HepG2 (cell line): ENCODE results near the gene FLOT2. TPM values are rescaled to one million over a fixed set of nuclear protein-coding genes. Genes with fewer than 3 reads are reported as not detected.
A peak's percentile ranks its signal among the peaks of the same experiment; 100 is the strongest.
"Not testable (repeated sequence)": the region's sequence is repeated elsewhere in the genome, so short reads cannot be mapped to it uniquely, and the experiment has no call there.

Experiments
- ATAC-seq: fragments of 200-7000 bp; cut with Tn5 transposase; 3 replicates; pipeline ENCODE4 v1.9.1; 2020; ENCODE audit warnings: mild to moderate bottlenecking, moderate library complexity
- BruUV-seq: library from RNA; stranded (reverse); fragments of 400-500 nt; replicated peaks from 2 replicates; lab custom pipeline; 2021; lab: Mats Ljungman, UMichigan
- CTCF ChIA-PET: fragments of 300-600 bp; formaldehyde crosslinking; extraction: SDS; loops from one replicate; lab custom pipeline; 2021; ENCODE audit warnings: low total read pairs, inconsistent platforms, low intra/inter-chr PET ratio; lab: Yijun Ruan, JAX
- POLR2A ChIA-PET: fragments of 350-600 bp; sonication (Branson Sonifier 250); formaldehyde crosslinking; loops from one replicate; lab custom pipeline; 2020; ENCODE audit warnings: antibody characterized with exemption, inconsistent platforms; lab: Yijun Ruan, JAX
- DNase-seq: peaks from one replicate; pipeline ENCODE4 v3.0.0-alpha.2; 2015; ENCODE audit warnings: low spot score
- FAIRE-seq: peaks from 3 replicates; lab custom pipeline; 2011; peaks lifted over from hg19 to GRCh38; lab: Jason Lieb, UNC
- H2AFZ ChIP-seq: one replicate; pipeline ENCODE4 v1.6.1; 2011; ENCODE audit warnings: low read length, inconsistent platforms
- H3K27ac ChIP-seq: fragments of 300-600 bp; 3 replicates; pipeline ENCODE4 v1.8.0; 2011; ENCODE audit warnings: mixed run types, mild to moderate bottlenecking, mixed read lengths, low read length, inconsistent platforms; ENCODE audit not compliant: insufficient read depth; ENCODE audit errors: extremely low read length
- H3K27me3 ChIP-seq, 2 experiments: fragments of 200-600 bp in 1 of 2; 2 replicates in 1 of 2; 3 replicates in 1 of 2; pipeline versions ENCODE4 v1.6.0 to v1.8.0; 2011; ENCODE audit warnings: low read length in 2 of 2, mild to moderate bottlenecking in 2 of 2, moderate library complexity in 2 of 2, inconsistent platforms in 1 of 2; ENCODE audit not compliant: insufficient read depth in 2 of 2, control insufficient read depth in 1 of 2
- H3K36me3 ChIP-seq, 2 experiments: fragments of 200-600 bp in 1 of 2; replicated peaks in 1 of 2; 2 replicates in 1 of 2; 3 replicates in 1 of 2; pipeline versions ENCODE4 v1.5.1 to v1.8.0; 2011; ENCODE audit warnings: low read length in 2 of 2, inconsistent platforms in 1 of 2; ENCODE audit not compliant: insufficient read depth in 2 of 2, control insufficient read depth in 1 of 2
- H3K4me1 ChIP-seq: 2 replicates; pipeline ENCODE4 v1.5.1; 2012; ENCODE audit warnings: low read length, inconsistent platforms; ENCODE audit not compliant: insufficient read depth
- H3K4me2 ChIP-seq: 2 replicates; pipeline ENCODE4 v1.6.0; 2011; ENCODE audit warnings: low read depth, low read length, inconsistent platforms
- H3K4me3 ChIP-seq, 3 experiments: fragments of 200-600 bp in 1 of 3; sonication (generic), shearing (Covaris generic) in 1 of 3; replicated peaks in 1 of 3; 2 replicates each; pipeline ENCODE4 v1.5.1; 2011 to 2016; ENCODE audit warnings: low read length in 3 of 3, inconsistent platforms in 2 of 3, low read depth in 2 of 3, mild to moderate bottlenecking in 2 of 3, control low read depth in 1 of 3, mixed read lengths in 1 of 3; ENCODE audit not compliant: insufficient read depth in 1 of 3
- H3K79me2 ChIP-seq: one replicate; pipeline ENCODE4 v1.6.1; 2011; ENCODE audit warnings: low read length, inconsistent platforms; ENCODE audit not compliant: insufficient read depth
- H3K9ac ChIP-seq: 2 replicates; pipeline ENCODE4 v1.6.0; 2011; ENCODE audit warnings: mild to moderate bottlenecking, low read depth, low read length, inconsistent platforms; ENCODE audit not compliant: insufficient read depth
- H3K9me3 ChIP-seq: 2 replicates; pipeline ENCODE4 v1.5.1; 2012; ENCODE audit warnings: mild to moderate bottlenecking, low read length
- H4K20me1 ChIP-seq: 2 replicates; pipeline ENCODE4 v1.6.0; 2011; ENCODE audit warnings: inconsistent platforms, mild to moderate bottlenecking, low read length, moderate library complexity; ENCODE audit not compliant: insufficient read depth
- CEBPG ChIP-seq: IDR thresholded peaks from 2 replicates; pipeline ENCODE4 v1.6.1; 2016
- PCBP1 ChIP-seq: fragments of 200-400 bp; formaldehyde crosslinking; IDR thresholded peaks from 2 replicates; pipeline ENCODE4 v1.6.1; 2017; ENCODE audit warnings: mild to moderate bottlenecking, low read depth, low read length, borderline replicate concordance
- ZNF256 ChIP-seq: sonication (generic); formaldehyde crosslinking; conservative IDR thresholded peaks from 2 replicates; pipeline ENCODE4 v1.4.0; 2020; ENCODE audit warnings: missing genetic modification reagents
- ZNF773 ChIP-seq: sonication (generic); formaldehyde crosslinking; IDR thresholded peaks from 2 replicates; pipeline ENCODE4 v1.4.0; 2020; ENCODE audit warnings: missing genetic modification reagents, borderline replicate concordance
- ZNF879 ChIP-seq: sonication (generic); formaldehyde crosslinking; IDR thresholded peaks from 2 replicates; pipeline ENCODE4 v1.8.1; 2023; ENCODE audit warnings: missing genetic modification reagents
- WGBS: methylation state at CpG from one replicate; pipeline ENCODE4 v1.1.6; 2017; ENCODE audit warnings: low lambda C conversion rate; 5-methylcytosine and 5-hydroxymethylcytosine counted together
- in situ Hi-C: cut with HindIII; loops from 2 replicates; pipeline ENCODE4 v1.10.0; 2017; ENCODE audit warnings: low pct_unique_long_range_greater_than_20kb; ENCODE audit not compliant: extremely low pct_ligation_motif_present
- intact Hi-C: fragments of 100-400 bp; cut with micrococcal nuclease; formaldehyde crosslinking; loops from one replicate; pipeline ENCODE4 v1.10.0; 2022; ENCODE audit not compliant: unreplicated experiment
- polyA plus RNA-seq, 8 experiments: library from polyadenylated mRNA; depleted of rRNA in 3 of 8; stranded (reverse) in 7 of 8; unstranded in 1 of 8; fragments of >200 nt; fragmentation: Illumina TruSeq in 4 of 8; extraction: Trizol in 4 of 8; gene quantifications; 2 replicates each; pipeline versions ENCODE4 v1.2.1 to v1.2.3, GENCODE V29; 2011 to 2016; ENCODE audit warnings: low read depth in 4 of 8, missing spikeins in 1 of 8, mixed read lengths in 1 of 8; ENCODE audit not compliant: insufficient read depth in 1 of 8
- total RNA-seq, 5 experiments: library from RNA; depleted of rRNA; stranded (reverse); fragments of >200 nt; fragmentation: Illumina TruSeq; extraction: Trizol; gene quantifications; 2 replicates each; pipeline ENCODE4 v1.2.3, GENCODE V29; 2016; ENCODE audit warnings: low read depth in 1 of 5

The FLOT2 gene
- total and polyA plus RNA-seq, 2 of the 13 experiments (the other 11 are each of a cell fraction or from before 2014, with no cell fraction given): 54.3 to 54.5 TPM

DNA sequence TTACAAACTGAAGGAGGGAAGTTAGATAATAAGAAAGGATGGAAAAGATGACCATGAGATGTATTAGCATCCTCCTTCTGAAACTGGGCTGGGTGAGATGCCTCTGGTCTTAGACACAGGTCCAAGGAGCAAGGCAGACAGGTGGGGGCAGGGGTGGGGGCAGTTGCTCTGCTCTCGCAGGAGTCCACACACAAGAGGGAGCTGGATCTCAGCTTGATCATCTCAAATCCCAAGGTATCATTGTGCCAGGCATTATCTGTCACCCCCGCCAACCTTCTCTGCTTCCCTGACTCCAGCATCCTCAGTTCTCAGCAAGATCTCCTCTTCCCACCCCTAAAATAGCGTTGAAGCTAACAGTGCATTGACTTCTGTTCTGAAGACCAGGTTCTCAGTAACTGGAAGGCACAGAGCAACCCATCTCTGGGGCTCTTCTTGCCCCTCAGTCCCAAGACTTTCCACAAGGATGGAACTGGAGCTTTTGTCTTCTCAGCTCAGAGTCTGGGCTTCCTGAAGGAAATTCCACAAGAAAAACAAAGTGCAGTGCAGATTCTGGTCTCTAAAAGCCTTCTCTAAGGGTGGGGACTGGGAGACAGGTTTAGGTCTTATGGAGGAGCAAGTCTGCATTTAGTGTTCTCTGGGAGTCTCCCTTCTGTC lies 1.6 kb downstream of the FLOT2 start:
- CTCF ChIA-PET: no interaction called here
- Histone ChIP-seq H3K36me3 (peaks cover 0 to 5% of the 10 kb centered on the region in 2 experiments; a peak in 2 of 5 replicates), H3K9ac (peak overlapping the region; percentile 83), H3K27ac (no peak overlapping the region), H3K79me2 (peaks cover 22% of the 10 kb centered on the region), H3K4me1 (peaks cover 41% of the 10 kb centered on the region), H3K9me3 (no peaks in the 10 kb centered on the region), H4K20me1 (no peaks in the 10 kb centered on the region; the same call in none of the 2 replicates), H2AFZ (no peak overlapping the region), H3K27me3 (no peaks in the 10 kb centered on the region), H3K4me3 (peak overlapping the region; percentile 76 to 93 (median 89); a peak in 5 of 6 replicates), H3K4me2 (peak overlapping the region; percentile 90)
- intact Hi-C loops (loop anchor here (5.0 kb wide), 1 partner anchor 134 kb away; no protein-coding TSS in a partner anchor), in situ Hi-C loops (loop anchor here (25.0 kb wide), 1 partner anchor 259 kb away; the partner anchor contains the start of gene BLTP2)
- TF ChIP-seq ZNF879 (CRISPR knock-in tag): 0 out of 2 replicates have a peak, but pooled peaks have one; percentile 3
- no peak for TF ChIP-seq ZNF773 (CRISPR knock-in tag)
- no peak for TF ChIP-seq PCBP1
- POLR2A ChIA-PET: interaction anchor here (1.2 to 3.5 kb wide), 6 partner anchors 13 to 169 kb away, joined by 4 to 16 read pairs (median 5); partner anchors contain the start of genes NEK8 and PHF12
- WGBS: 40% methylated on average over 3 of the region's 3 CpGs
- FAIRE-seq (peak; percentile 34), DNase-seq (no peak), ATAC-seq (no peak)
- BruUV-seq: no TSS peak

DNA sequence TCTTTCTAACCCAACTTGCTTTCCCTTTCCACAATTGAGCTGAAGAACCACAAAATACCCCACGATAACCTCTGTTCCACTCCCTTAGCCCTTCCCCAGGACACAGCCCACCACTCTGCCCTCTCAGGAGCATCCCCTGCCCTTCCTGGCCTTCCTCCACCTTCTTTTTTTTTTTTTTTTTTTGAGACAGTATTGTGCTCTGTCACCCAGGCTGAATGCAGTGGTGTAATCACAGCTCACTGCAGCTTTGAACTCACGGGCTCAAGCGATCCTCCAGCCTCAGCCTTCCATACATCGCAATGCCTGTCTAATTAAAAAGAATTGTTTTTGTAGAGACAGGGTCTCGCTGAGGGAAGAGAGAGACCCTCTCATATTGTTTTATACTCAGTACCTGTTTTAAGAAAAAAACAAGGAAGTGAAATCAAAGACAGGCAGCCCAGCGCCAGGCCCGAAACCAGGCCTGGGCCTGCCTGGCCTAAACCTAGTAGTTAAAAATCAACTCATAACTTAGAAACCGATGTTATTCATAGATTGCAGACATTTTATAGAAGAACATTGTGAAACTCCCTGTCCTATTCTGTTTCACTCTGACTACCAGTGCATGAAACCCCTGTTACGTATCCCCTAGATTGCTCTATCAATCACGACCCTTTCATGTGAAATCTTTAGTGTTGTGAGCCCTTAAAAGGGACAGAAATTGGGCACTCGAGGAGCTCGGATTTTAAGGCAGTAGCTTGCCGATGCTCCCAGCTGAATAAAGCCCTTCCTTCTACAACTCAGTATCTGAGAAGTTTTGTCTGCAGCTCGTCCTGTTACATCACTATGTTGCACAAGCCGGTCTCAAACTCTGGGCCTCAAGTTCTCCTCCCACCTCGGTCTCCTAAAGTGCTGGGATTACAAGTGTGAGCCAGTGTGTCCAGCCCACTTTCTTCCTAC lies 4.0 kb downstream of the FLOT2 start:
- in situ Hi-C loops: loop anchor here (25.0 kb wide), 1 partner anchor 256 kb away; the partner anchor contains the start of gene BLTP2
- POLR2A ChIA-PET: interaction anchor here (0.8 to 1.9 kb wide), 4 partner anchors 14 to 167 kb away, joined by 3 to 6 read pairs (median 4); partner anchors contain the start of gene NEK8
- CTCF ChIA-PET, H3K4me3 ChIP-seq, H3K9ac ChIP-seq, BruUV-seq, H3K27me3 ChIP-seq, H3K4me2 ChIP-seq, H4K20me1 ChIP-seq, H3K36me3 ChIP-seq, ATAC-seq, DNase-seq, intact Hi-C loops, H3K27ac ChIP-seq, H3K9me3 ChIP-seq, H2AFZ ChIP-seq: not testable (repeated sequence)
- WGBS: 80% methylated on average over 16 of the region's 16 CpGs
- peak; percentile 26 for FAIRE-seq
- TF ChIP-seq CEBPG (peak; percentile 55; the same call in 1 of the 2 replicates), ZNF256 (CRISPR knock-in tag) (peak; percentile 96)
- Histone ChIP-seq H3K79me2 (peaks cover 22% of the 10 kb centered on the region), H3K4me1 (peaks cover 37% of the 10 kb centered on the region)
